GM23248 (cell line): ENCODE measurements around the gene HTR3B.

Experiments used
- EZH2 ChIP-seq: fragments of 200-600 bp; sonication (generic); IDR thresholded peaks from 2 replicates; pipeline ENCODE4 v1.6.1; 2018; ENCODE audit warnings: antibody characterized with exemption, mild to moderate bottlenecking; ENCODE audit not compliant: insufficient read depth, poor library complexity, severe bottlenecking
- EZH2phosphoT487 ChIP-seq: fragments of 200-600 bp; sonication (generic); IDR thresholded peaks from 2 replicates; pipeline ENCODE4 v1.6.1; 2018; ENCODE audit warnings: antibody characterized with exemption, moderate library complexity, mild to moderate bottlenecking, low read depth; ENCODE audit not compliant: insufficient read depth

DNA sequence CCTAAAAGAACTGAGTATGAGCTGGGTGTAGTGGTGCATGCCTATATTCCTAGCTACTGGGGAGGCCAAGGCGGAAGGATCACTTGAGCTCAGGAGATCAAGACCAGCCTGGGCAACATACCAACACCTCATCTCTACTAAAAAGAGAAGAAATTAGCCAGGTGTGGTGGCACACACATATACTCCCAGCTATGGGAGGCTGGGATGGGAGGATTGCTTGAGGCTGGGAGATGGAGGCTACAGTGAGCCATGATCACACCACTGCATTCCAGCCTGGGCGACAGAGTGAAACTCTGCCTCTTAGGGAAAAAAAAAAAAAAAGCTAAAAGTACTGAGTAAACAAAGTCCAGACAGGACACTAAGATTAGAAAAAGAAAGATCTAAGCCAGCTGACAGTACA, 3.5 kb upstream of the HTR3B start:
- TF ChIP-seq EZH2phosphoT487 (no peak), EZH2 (no peak)
